RWPE2 (cell line): ENCODE results near the gene EPS8L2.
"Not testable (repeated sequence)": the region's sequence is repeated elsewhere in the genome, so short reads cannot be mapped to it uniquely, and the experiment has no call there.

Source experiments
- ATAC-seq: fragments of 200-7000 bp; cut with Tn5 transposase; 3 replicates; pipeline ENCODE4 v1.9.1; 2021; ENCODE audit warnings: low read depth
- DNase-seq: peaks from one replicate; pipeline ENCODE4 v3.0.0-alpha.2; 2020; ENCODE audit warnings: low spot score
- H3K27ac ChIP-seq: fragments of 450-650 bp; 2 replicates; pipeline ENCODE4 v1.5.1; 2017; ENCODE audit warnings: mild to moderate bottlenecking; ENCODE audit not compliant: poor library complexity, severe bottlenecking
- H3K27me3 ChIP-seq: fragments of 250-450 bp; sonication (Bioruptor Pico); 2 replicates; pipeline ENCODE4 v1.5.1; 2021; ENCODE audit warnings: mild to moderate bottlenecking, moderate library complexity; ENCODE audit not compliant: insufficient read depth, poor library complexity, severe bottlenecking
- H3K36me3 ChIP-seq: fragments of 250-450 bp; sonication (Bioruptor Pico); 2 replicates; pipeline ENCODE4 v1.5.1; 2020; ENCODE audit warnings: low read depth, mild to moderate bottlenecking, moderate library complexity
- H3K4me1 ChIP-seq: fragments of 250-450 bp; sonication (Bioruptor Pico); 2 replicates; pipeline ENCODE4 v1.5.1; 2021; ENCODE audit warnings: mild to moderate bottlenecking, moderate library complexity; ENCODE audit not compliant: insufficient read depth, poor library complexity, severe bottlenecking
- H3K4me3 ChIP-seq: fragments of 250-450 bp; sonication (Bioruptor Pico); 2 replicates; pipeline ENCODE4 v1.5.1; 2021; ENCODE audit warnings: mild to moderate bottlenecking, moderate library complexity; ENCODE audit not compliant: severe bottlenecking
- H3K9me3 ChIP-seq: fragments of 250-450 bp; sonication (Bioruptor Pico); 2 replicates; pipeline ENCODE4 v1.5.1; 2021; ENCODE audit warnings: mild to moderate bottlenecking, moderate library complexity; ENCODE audit not compliant: severe bottlenecking
- TF ChIP-seq, protein P1 (sequence below): fragments of 450-650 bp; IDR thresholded peaks from one replicate; pipeline ENCODE4 v1.5.1; 2017; ENCODE audit warnings: mild to moderate bottlenecking, moderate library complexity; ENCODE audit not compliant: poor library complexity, severe bottlenecking

Gene EPS8L2

DNA sequence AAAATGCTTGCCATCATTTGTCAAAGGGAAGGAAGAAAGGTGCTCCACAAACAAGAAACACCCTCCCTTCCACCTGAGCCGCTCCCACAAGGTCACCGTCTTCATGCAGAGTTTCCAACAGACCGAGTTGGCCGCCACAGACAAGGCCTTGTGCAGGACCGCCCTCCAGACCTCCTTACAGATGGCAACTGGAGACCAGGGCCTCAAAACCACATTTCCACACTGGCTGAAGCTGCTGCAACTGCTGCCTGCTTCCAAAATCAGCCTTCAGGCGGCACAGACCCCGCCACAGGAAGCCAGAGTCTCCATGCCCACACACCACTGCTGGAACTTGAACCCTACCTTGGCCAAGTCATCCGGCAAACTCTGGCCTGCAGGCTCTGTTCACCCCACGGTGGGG lies 17.4 kb upstream of the EPS8L2 start:
- Histone ChIP-seq H3K9me3 (no peaks in the 10 kb centered on the region), H3K4me3 (no peak overlapping the region), H3K36me3 (peaks cover 51% of the 10 kb centered on the region), H3K27ac (no peak overlapping the region), H3K4me1 (peaks cover 8% of the 10 kb centered on the region), H3K27me3 (no peaks in the 10 kb centered on the region)
- ATAC-seq (no peak), DNase-seq (no peak)
- TF ChIP-seq, protein P1, sequence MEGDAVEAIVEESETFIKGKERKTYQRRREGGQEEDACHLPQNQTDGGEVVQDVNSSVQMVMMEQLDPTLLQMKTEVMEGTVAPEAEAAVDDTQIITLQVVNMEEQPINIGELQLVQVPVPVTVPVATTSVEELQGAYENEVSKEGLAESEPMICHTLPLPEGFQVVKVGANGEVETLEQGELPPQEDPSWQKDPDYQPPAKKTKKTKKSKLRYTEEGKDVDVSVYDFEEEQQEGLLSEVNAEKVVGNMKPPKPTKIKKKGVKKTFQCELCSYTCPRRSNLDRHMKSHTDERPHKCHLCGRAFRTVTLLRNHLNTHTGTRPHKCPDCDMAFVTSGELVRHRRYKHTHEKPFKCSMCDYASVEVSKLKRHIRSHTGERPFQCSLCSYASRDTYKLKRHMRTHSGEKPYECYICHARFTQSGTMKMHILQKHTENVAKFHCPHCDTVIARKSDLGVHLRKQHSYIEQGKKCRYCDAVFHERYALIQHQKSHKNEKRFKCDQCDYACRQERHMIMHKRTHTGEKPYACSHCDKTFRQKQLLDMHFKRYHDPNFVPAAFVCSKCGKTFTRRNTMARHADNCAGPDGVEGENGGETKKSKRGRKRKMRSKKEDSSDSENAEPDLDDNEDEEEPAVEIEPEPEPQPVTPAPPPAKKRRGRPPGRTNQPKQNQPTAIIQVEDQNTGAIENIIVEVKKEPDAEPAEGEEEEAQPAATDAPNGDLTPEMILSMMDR = no peak

DNA sequence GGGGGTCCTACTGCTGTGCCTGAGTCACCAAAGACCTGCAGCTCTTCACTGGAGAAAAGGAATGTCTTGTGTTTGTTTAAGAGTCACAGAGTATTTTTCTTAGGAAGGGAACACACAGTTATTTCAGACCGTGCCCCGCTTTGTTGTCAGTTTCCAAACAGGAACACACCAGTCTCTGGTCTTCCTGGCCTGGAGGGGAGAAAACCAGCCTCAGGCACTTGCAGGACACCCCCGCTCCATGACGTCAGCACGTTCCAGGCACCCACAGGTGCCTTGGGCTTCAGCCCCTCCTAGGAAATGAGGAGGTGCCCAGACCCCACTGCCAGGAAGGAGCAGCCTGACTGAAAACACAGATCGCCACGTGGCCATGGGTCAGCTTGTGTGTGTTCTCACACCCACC lies 16.4 kb upstream of the EPS8L2 start:
- Histone ChIP-seq H3K27ac (no peak overlapping the region), H3K36me3 (peaks cover 41% of the 10 kb centered on the region), H3K4me3 (no peak overlapping the region), H3K4me1 (peaks cover 13% of the 10 kb centered on the region), H3K27me3 (no peaks in the 10 kb centered on the region), H3K9me3 (no peaks in the 10 kb centered on the region)
- DNase-seq = no peak
- ATAC-seq = no peak
- TF ChIP-seq, protein P1 = no peak

DNA sequence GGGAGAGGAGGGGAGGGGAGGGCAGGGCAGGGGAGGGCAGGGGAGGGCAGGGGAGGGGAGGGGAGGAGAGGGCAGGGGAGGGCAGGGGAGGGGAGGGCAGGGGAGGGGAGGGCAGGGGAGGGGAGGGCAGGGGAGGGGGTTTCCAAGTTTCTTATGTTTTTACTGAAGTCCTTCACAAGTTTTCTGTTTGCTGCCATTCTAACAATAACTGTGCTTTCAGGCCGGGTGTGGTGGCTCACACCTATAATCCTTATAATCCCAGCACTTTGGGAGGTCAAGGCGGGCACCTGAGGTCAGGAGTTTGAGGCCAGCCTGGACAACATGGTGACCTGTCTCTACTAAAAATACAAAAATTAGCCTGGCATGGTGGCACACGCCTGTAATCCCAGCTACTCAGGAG lies 15.8 kb upstream of the EPS8L2 start:
- DNase-seq, H3K4me3 ChIP-seq, H3K27ac ChIP-seq, H3K9me3 ChIP-seq, H3K27me3 ChIP-seq, ATAC-seq: not testable (repeated sequence)
- H3K36me3 ChIP-seq = peaks cover 37% of the 10 kb centered on the region
- H3K4me1 ChIP-seq = peaks cover 13% of the 10 kb centered on the region

DNA sequence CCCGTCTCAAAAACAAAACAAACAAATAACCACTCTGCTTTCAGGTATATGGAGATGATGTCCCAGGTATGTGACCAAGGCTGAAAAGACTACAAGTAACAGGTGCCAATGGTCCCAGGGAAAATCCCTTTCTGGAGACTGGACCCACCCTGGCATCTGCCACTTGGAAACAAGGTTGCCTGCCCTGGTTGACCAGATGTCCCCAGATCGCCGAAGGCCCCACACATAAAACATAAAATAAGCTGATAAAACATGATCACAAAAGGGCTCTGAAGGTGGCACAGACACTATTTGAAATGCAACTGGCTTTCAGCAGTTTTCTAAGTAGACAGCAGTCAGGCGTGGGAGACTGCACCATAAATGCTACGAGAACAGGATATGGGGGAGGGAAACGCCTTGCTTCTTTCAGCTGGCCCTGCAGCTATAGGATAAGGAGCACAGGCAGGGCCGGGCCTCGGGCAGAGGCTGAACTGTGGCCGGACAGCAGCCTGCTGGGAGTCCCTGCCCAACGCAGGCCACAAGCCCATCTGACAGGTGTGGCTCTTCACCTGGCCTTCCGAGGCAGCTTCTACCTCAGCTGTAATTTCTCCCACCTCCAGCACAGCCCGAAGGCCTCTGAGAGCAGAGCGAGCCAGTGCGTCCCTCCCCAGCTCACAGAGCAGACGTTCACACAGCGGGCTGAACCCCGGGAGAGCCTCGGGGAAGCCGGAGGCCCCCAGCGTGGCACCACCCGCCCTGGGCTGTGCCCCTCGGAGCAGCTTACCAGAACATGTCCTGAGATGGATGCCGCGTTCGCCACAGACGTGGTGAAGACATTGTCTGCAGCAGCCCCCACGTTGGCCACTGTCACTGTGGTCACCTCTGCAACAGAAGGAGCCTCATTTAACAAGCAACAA lies 15.0 kb upstream of the EPS8L2 start:
- Histone ChIP-seq H3K4me1 (peaks cover 13% of the 10 kb centered on the region), H3K4me3 (no peak overlapping the region), H3K36me3 (peaks cover 30% of the 10 kb centered on the region), H3K9me3 (no peaks in the 10 kb centered on the region), H3K27me3 (no peaks in the 10 kb centered on the region), H3K27ac (no peak overlapping the region)
- ATAC-seq = no peak
- DNase-seq = no peak
- TF ChIP-seq, protein P1 = no peak

DNA sequence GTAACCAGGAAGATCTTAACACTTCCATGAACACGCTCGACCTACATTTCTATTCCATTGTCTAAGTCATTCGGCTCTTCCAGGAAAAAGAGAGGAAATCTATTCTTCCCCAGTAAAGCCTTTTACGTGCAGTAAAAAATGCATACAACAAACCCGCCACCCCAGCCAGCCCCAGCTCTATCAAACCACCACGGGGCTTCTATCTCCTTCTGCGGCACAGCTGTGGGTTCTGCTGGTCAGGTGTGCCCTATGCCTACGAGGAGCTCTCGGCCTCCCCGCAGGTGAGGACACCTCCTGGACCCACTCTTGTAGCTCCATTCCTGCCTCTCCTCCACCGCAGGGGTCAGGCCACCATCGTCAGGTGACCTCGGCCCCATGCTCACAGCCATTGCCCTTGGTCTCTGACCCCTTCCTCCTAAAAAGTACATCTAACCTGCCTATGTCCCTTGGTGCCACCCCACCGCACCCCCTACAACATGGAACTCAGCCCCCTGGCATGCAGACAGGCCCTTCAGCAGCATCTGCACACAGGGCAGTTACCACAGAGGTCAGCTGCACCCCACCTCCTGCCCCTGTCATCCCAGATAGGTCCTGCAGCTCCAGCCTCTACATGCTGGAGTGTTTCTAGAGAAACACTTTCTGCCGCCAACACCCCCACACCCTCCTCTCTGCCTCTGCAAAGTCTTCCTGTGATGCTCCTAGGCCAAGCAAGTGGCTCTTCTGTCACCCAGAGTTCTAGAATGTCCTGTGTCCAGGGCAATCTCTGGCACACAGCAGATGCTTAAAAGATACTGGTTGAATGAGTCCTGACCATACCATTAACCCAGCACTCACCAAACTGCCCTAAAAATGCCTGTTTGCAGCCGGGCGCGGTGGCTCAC lies 14.1 kb upstream of the EPS8L2 start:
- Histone ChIP-seq H3K27me3 (no peaks in the 10 kb centered on the region), H3K4me3 (no peak overlapping the region), H3K36me3 (peaks cover 21% of the 10 kb centered on the region), H3K4me1 (peaks cover 17% of the 10 kb centered on the region), H3K9me3 (no peaks in the 10 kb centered on the region), H3K27ac (peak overlapping the region; percentile 92)
- ATAC-seq (no peak), DNase-seq (no peak)
- TF ChIP-seq, protein P1 = no peak
